Skin of body (tissue), 3 donors: ENCODE results near the gene RRAGA. TPM values are rescaled to one million over a fixed set of nuclear protein-coding genes. Genes with fewer than 3 reads are reported as not detected.
"Not testable (repeated sequence)": the region's sequence is repeated elsewhere in the genome, so short reads cannot be mapped to it uniquely, and the experiment has no call there.

Source experiments
- DNase-seq: peaks from one replicate; lab custom pipeline; 2025; lab: John Stamatoyannopoulos, UW
- small RNA-seq: library from RNA; depleted of rRNA; stranded (forward); fragments of <200 nt; gene quantifications from one replicate; pipeline ENCODE3, GENCODE V24; 2014; ENCODE audit warnings: low replicate concordance
- total RNA-seq: library from RNA; depleted of rRNA; stranded (reverse); fragments of >200 nt; gene quantifications from one replicate; pipeline ENCODE4 v1.2.3, GENCODE V29; 2014

RRAGA gene
- total RNA-seq, 1 donor from 2014 or later, result 41.0 TPM

DNA sequence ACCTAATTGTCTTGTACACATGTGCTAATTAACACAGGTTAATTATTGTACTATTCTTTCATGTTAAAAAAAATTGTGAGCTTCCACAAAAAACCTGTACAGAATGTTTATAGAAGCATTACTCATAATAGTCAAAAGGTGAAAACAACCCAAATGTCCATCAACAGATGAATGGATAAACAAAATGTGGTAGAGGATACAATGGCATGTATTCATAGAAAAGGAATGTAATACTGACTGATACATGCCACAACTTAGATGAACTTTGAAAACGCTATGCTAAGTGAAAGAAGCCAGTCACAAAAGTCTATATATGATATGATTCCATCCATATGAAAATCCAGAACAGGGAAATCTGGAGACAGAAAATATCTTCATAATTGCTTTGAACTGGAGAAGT is 25.6 kb downstream of the RRAGA start:
- no peak for DNase-seq

DNA sequence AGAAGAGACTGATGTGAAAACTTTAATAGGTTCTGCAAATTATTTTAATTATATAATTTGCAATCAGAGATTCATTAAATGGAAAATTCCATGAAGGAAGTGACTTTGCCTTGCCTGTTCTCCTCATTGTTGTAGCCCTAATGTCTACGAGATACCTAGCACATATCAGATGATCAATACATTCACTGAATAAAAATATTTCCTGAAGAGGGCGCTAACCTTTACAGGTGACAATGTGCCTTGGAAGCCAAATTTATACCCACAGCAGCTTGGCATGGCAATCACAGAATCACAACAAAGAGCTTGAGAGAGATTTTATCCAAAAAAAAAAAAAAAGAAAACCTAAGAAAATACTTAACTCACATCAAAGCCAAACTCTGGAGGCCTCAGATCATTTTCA is 36.1 kb downstream of the RRAGA start:
- no peak for DNase-seq

DNA sequence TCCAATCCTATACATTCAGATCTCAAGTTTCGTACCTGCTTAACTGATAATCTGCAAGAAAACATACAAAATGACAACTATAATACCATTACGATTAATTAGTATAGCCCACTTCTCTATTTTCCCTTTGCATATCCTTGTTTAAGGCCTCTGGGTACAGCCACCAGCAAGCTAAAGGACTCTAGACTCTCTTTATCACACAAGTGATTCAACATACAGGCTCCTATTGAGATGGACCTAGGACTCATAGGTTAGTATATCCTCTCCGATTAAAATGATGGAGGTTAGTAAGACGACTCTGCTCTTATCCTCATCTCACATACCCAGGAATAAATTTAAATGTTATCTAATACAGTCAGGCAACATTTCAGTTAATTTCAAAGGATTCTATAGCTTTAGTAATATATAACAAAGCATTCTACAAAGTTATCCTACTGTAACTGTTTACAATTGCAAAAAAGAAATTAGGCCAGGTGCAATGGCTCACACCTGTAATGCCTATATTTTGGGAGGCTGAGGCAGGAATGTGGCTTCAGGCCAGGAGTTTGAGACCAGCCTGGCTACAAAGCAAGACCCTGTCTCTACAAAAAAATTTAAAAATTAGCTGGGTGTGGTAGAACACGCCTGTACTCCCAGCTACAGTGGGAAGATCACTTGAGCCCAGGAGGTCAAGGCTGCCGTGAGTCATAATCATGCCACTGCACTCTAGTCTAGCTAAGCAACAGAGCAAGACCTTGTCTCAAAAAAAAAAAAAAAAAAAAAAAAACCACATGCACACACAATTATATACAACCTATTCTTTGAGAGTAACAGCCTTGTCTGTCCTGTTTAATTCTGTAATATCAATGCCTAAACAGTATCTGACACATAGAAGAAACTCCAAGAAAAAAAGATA is 38.1 kb downstream of the RRAGA start:
- no peak for DNase-seq

DNA sequence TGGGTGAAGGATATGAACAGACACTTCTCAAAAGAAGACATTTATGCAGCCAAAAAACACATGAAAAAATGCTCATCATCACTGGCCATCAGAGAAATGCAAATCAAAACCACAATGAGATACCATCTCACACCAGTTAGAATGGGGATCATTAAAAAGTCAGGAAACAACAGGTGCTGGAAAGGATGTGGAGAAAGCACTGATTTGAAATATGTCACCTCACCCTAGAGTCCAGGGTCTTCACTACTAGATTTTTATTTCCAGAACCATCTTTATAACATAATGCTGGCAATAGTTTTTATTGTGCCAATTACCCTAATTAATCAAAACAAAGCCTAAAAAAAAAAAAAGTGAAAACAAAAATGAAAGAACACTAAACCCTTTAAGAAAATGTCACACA is 48.2 kb downstream of the RRAGA start:
- DNase-seq, result not testable (repeated sequence)

Small RNAs within 50 kb of the gene (small RNA-seq; reads per million reads assigned to genes)
- gene RF00019, result not detected
- not detected for gene RNU6-264P
- 9.0 reads per million, percentile 92 among the genes with 10 or more reads in this experiment for gene SCARNA8

Other genes starting within 250 kb of the RRAGA start
- 0.10 TPM for gene SAXO1, start 16.2 kb upstream of the RRAGA start, total RNA-seq
- 11.8 TPM for gene HAUS6, start 53.5 kb downstream of the RRAGA start, total RNA-seq
- 162 TPM for gene PLIN2, start 78.1 kb downstream of the RRAGA start, total RNA-seq
- gene DENND4C, start 181.3 kb downstream of the RRAGA start, total RNA-seq, result 116 TPM